SH-SY5Y (cell line): Measurements from ENCODE around the gene USP21.

Experiments
- GATA2 ChIP-seq: IDR thresholded peaks from 2 replicates; pipeline ENCODE4 v1.6.1; 2011; ENCODE audit warnings: mild to moderate bottlenecking, low read depth, low read length
- GATA3 ChIP-seq: IDR thresholded peaks from 2 replicates; pipeline ENCODE4 v1.6.1; 2011; ENCODE audit warnings: low read depth, mild to moderate bottlenecking, low read length, moderate library complexity

GRCh38 chr1:161172349-161172748, 13.0 kb downstream of the USP21 start:
- TF ChIP-seq GATA2 (no peak), GATA3 (no peak)
